Activated T-cell treated with anti-CD3 and anti-CD28 coated beads for 24 hours (primary cell): ENCODE results near the gene PRKCI.
"Not testable (repeated sequence)": the region's sequence is repeated elsewhere in the genome, so short reads cannot be mapped to it uniquely, and the experiment has no call there.

Experiments
- DNase-seq: peaks from one replicate; pipeline ENCODE4 v3.0.0-alpha.2; 2020; ENCODE audit warnings: low read depth

The PRKCI gene

DNA sequence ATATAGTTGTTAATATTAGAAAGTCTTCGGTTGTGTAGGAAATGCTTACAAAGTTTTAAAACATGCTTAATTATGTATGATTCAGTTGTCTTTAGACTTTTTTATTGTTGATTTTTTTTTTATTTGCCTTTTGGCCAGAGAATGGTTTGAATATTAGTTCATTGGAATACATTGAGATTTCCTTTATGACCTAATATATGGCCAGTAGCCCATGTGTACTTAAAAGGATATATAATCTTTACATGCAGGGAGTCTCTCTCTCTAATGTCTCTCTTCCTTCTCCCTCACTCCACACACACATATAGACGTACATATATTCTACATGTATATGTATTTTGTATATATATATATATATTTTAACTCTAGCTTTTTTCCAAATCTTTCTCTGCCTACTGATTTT is 68.0 kb downstream of the PRKCI start:
- DNase-seq, result no peak

DNA sequence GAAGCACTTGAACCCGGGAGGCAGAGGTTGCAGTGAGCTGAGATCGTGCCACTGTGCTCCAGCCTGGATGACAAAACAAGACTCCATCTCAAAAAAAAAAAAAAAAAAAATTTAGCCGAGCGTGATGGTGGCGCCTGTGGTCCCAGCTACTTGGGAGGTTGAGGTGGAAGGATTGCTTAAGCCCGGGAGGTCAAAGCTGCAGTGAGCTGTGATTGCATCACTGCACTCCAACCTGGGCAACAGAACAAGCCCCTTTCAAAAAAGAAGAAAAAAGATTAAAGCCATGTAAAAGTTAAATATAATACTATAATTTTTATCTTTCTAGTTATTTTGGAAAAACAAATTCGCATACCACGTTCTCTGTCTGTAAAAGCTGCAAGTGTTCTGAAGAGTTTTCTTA is 73.4 kb downstream of the PRKCI start:
- no peak for DNase-seq

DNA sequence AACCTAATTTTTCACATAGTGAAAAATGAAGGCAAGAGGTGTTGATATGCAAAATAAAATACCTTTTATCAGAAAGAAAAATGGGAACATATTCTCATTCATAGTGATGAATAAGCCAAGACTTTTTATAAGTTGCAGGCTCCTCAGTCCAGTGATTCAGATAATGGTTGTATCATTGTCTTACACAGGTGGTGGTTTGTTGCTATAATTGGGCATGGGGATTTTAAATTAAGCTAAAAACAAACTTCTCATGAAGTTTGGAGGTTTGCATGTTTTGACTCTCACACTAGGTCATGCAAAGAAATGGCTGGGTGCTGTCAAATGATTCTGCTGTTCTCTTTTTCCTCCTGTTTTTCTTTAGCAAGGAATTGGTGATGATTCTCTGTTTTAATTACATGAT is 74.5 kb downstream of the PRKCI start:
- DNase-seq, result no peak

DNA sequence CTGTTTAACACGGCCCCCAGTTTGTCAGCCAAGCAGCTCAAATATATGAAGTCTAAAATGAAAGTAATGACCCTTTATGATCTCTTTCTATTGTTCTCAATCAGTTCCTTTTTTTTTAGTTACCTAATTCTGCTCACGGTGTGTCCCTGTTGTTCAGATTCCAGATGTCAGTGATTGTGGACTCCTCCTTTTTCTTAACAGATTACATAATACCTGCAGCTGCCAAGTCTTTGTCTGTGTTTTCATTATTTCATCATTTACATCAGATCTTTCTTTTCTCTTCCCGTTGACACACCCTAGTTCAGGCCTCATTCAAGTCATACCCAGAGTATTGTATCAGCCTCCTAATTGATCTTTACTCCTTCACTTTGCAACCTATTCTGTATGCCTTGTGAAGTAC is 79.2 kb downstream of the PRKCI start:
- DNase-seq, result no peak

DNA sequence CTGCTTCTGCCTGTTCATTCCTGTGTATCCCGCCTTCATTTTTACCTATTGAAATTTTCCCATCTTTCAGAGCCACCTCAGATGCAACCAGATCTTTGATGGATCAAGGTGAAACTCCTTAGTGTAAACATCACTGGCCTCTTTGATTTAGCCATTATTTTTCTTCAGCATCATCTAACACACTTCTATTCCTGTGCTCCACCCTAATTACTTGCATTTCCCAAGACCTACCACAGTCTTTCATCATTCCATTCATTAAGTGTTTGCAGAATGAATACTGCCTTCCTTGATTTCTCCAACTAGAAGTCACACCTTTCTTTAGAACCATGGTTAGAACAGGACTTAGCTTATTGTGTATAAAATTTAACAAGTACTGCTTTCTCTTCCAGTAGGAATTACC is 79.8 kb downstream of the PRKCI start:
- no peak for DNase-seq

DNA sequence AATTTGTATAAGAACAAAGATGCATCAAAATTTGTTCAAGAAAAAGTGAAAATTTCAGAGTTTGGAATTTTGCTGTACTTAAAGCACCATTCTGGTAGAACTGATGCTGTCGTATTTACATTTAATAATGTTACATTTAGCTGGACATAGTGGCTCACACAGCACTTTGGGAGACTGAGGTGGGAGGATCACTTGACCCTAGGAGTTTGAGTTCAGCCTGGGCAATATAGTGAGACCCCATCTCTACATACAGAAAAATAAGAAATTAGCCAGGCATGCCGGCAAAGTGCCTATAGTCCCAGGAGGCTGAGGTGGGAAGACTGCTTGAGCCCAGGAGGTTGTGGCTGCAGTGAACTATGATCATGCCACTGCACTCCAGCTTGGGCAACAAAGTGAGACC is 83.8 kb downstream of the PRKCI start:
- DNase-seq, result no peak

DNA sequence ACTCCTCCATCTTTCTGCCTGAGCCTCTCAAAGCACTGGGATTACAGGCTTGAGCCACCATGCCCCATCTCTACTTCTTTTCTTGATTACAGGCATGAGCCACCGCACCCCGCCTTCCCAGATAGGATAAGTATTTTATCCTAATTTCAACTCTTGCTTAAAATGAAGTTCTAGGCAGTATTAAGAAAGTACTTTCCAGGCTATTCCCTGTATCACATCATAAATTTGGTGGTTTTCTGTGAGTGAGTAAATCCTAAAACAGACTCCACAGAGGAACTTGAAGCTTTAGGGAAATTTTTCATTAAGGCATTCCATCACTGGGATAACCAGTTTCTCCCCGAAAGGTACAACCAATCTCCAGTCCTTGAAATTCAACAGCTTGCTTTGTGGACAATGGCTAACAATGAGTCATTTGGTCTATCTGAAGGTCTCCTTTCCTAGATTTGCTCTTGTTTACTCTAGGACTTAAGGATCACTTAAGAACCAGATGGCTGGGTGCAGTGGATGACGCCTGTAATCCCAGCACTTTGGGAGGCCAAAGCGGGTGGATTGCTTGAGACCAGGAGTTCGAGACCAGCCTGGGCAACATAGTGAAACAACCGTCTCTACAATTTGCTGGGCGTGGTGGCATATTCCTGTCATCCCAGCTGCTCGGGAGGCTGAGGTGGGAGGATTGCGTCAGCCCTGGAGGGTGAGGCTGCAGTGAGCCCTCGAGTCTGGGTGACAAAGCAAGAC is 85.6 kb downstream of the PRKCI start:
- no peak for DNase-seq

DNA sequence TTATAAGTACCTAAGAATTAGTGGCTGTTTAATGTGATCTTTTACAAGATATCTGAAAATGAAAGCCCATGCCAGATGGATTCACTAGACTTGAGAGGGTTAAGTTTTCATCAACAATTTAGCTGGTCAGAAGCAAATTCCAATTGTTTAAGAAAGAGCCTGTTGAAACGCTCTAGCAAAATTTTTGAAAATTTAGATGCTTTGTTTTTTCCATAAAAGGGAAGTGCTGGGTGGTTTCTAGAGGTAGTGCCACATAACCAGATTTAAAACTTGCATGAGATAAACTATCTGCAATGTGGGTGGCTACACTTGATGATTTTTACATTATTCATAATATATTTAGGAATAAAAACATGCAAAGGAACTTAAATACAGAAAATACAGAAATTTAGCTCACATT is 86.8 kb downstream of the PRKCI start:
- DNase-seq, result no peak

DNA sequence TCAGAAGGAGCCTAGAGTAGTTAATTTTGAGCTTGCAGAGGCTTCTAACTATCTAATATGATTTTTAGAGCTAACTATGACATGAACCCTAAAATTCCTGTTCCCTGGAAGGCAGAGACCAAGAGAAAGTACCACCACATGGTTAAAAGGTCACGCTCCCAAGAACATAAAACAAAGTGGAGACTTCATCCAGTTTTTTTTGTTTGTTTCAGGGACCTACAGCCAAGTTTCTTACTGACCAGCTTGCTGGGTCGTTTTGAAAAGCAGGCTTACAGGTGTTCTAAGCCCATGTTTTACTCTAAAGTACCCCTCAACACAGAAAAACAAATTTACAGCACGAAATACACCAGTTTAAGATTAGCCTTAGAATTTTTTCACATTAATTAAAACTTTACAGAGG is 95.7 kb downstream of the PRKCI start:
- no peak for DNase-seq

DNA sequence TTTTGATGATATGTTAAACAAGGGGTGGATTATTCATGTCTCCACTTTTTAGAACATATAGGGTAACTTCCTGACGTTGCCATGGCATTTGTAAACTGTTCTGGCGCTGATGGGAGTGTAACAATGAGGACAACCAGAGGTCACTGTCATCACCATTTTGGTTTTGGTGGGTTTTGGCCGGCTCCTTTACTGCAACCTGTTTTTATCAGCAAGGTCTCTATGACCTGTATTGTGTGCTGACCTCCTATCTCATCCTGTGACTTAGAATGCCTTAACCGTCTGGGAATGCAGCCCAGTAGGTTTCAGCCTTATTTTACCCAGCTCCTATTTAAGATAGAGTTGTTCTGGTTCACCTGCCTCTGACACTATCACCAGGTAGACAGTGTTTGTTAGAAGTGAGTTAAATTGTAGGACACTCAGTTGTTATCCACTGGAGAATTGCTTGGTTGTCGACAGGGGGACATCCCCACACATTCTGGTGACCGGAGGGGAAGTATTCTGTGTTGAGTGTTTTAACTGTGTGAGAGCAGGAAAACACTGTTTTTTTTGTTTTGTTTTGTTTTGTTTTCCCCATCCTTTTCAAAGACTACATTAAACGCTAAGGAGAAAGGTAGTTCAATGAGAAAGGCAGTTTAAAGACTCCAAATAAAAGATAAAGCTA is 98.4 kb downstream of the PRKCI start:
- DNase-seq, result no peak

DNA sequence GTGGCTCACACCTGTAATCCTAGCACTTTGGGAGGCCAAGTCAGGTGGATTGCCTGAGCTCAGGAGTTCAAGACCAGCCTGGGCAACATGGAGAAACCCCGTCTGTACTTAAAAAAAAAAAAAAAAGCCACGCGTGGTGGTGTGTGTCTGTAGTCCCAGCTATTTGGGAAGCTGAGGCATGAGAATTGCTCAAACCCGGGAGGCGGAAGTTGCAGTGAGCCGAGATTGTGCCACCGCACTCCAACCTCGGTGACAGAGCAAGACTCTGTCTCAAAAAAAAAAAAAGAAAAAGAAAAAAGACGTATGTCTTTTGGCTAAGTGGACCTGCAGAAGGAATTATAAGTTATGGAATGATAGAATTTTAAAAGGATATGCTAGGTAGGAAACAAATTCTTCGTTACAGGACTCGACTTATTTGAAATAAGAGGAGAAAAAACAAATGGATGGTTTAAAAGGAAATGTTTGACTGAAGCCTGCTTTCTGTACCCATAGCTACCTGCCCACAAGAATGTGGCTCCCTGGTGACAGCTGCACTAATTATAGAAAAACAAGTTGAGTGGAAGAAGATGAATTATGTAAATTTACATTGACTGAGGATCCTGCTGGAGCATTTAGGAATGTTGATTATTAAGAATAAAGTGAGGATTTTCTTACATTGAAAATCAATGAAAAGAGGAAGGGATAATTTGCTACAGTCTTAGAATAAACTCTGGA is 99.3 kb downstream of the PRKCI start:
- no peak for DNase-seq

DNA sequence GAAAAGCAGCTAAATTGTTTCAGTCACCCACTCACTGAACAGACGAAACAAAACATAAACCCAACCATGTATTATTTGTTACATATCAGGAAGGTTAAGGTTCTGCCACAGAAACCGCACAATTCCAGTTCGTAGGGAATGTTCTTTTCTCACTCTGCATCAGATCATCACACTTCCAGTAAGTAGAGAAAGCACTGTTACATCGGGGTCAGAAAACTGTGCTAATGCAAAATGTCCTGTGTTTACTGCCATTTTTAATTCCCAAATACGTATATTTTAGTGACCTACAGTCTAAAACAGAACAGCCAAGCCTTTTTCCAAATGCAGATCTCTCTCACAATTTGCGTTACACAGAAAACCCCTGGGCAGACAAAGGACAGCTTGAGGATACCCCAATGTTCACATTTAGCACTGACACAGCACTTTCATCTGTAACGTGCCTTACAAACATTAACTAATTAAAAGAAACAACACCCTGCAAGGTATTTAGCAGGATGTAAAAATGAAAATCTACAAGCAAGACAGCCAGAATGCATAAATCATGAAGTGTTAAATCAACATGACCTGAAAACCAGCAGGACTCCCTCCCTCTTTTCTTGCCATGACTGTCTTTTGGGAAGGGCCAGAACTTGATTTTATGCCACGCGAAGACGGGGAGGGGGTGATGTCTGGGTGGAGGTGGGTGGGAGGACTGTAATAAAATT is 100.5 kb downstream of the PRKCI start:
- DNase-seq, result no peak

DNA sequence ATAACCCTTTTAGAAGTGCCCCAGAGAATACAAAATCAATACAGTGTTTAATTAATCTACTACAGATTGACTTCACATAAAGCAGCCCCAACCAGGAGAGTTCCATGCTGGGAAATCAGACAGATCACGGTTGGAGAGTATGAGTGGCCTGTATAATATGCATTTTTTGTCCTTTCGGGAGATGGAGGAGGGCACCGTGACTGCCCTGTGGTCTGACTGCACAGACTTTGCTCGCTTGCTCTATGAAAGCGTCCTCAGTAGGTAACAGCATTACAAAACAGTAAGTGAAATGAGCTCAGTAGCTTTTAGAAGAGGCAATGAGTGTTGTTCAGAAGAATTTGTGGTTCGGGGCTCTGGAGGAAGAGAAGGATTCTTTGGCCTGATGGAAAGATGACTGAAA is 101.1 kb downstream of the PRKCI start:
- no peak for DNase-seq

DNA sequence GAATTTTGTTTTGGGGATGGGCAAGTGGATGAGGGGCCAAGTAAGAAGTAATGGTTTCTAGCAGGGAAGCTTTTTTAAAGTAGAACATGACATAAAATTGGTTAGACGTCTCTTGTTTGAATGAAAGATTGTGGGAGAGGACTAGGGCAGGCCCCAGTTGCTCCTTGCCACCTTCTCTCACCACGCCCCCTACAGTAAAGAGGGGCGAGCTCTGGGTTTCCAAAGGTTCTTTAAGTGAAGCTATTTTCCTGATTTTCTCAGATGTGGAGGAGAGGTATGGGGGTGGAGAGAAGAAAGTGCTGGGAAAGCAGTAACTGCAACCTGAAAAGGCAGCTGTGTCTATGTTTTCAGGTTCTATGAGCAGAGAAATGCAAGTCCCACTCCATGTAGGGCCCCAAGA is 102.7 kb downstream of the PRKCI start:
- no peak for DNase-seq

DNA sequence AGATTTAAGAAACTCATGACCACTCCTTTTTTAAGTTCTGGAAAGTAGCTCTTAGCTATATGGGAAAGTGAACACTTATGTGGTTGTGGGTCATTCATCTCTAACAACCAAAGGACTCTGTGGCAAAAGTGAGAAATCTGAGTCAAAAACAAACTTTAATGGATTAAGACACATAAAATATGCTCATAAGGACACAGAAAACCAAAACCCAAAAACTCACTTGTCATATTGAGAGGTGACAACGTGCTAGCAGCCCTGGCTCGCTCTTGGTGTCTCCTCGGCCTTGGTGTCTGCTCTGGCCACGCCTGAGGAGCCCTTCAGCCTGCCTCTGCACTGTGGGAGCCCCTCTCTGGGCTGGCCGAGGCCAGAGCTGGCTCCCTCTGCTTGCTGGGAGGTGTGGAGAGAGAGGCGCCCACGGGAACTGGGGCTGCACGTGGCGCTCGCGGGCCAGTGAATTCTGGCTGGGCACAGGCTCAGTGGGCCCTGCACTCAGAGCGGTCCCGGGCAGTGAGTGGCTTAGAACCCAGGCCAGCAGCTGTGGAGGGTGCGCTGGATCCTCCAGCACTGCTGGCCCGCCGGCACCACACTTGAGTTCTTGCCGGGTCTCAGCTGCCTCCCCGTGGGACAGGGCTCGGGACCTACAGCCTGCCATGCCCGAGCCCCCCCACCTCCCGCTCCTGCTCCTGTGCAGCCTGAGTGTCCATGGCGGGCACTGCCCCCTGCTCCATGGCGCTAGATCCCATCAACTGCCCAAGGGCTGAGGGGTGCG is 105.0 kb downstream of the PRKCI start:
- DNase-seq, result no peak

DNA sequence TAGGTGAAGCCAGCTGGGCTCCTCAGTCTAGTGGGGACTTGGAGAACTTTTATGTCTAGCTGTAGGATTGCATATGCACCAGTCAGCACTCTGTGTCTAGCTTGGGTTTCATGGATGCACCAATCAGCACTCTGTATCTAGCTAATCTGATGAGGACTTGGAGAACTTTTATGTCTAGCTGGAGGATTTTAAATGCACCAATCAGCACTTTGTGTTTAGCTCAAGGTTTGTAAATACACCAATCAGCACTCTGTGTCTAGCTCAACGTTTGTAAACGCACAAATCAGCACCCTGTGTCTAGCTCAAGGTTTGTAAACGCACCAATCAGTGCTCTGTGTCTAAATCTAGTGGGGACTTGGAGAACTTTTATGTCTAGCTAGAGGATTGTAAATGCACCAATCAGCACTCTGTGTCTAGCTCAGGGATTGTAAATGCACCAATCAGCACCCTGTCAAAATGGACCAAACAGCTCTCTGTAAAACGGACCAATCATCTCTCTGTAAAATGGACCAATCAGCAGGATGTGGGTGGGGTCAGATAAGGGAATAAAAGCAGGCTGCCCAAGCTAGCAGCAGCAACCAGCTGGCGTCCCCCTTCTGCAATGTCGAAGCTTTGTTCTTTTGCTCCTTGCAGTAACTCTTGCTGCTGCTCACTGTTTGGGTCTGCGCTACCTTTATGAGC is 105.8 kb downstream of the PRKCI start:
- DNase-seq, result not testable (repeated sequence)

DNA sequence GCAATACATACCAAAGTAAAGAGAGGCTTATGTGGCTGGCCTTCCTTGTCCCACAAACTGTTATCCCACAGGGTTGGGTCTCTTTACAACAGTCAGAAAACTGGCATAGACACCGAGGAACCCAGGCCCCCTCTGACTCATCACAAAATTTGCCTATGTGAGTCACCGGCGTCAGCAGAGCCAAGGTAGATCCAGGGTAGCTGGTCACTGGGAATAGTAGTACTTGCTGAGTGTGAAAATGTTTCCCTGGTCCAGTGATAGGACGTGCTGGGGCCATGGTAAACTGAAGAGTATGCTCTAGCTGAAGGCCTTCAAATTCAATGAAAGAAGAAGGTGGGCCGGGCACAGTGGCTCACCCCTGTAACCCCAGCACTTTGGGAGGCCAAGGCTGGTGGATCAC is 108.1 kb downstream of the PRKCI start:
- no peak for DNase-seq

DNA sequence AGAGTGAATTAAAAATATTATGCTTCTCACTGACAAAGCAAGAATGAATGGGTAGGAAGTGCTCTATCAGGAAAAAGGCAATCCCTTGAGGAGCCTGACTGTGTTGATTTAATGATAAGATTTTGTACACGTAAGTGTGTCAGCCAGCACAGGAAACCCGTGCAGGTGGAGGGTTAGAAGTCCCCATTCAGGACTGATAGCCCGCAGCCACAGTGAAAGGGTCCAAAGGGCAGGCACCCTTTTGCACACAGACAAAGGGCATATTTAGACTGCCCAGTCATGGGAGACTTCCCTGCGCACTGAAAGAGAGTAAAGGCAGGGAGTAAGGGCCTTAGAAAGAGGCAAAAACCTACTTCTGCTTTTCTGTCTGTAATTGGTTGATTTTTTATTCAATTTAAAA is 108.9 kb downstream of the PRKCI start:
- no peak for DNase-seq

DNA sequence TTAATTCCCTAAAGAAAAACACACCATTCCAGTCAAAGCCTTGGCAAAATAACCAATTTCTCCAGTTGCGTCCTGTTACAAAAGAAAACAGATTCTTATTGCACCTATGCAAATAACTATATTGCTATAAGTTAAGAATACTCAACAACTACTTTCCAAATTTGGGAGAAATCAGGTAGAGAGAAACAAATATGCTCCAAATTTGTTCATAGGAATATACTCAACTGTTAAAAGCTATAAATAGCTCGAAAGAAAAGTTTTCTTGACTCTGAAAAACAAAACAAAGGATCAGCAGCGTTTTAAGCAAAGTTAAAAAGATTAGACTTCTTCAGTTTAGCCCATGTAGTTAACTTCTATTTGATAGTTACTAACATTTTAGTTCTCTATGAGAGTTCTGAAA is 115.2 kb downstream of the PRKCI start:
- no peak for DNase-seq

DNA sequence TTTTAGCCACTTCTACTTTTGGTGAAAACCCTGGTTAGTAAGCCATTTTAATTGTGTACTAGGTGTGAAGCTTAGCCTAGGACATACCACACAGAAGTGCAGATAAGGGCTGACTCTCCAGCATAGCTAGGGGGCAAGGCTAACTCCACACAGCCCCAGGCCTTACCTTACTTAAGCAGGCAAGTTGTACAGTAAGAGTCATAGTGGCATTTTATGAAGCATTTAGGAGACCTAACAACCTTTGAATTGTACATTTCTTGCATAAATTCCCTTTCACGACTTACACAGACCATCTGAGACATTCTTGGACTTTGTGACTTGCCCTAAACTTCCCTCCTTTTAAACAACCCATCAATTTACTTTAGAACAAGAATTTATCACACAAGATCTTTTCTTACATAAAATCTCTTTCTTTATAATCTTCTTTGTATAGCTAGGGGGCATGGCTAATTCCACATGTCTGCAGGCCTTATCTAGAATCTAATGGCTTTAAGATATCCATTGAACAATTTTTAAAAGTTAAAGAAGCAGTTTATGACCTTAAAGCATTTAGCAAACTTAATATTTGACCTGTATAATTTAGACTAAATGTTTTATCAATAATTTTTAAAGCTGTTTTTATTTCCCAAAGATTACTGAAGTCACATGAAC is 116.6 kb downstream of the PRKCI start:
- no peak for DNase-seq

DNA sequence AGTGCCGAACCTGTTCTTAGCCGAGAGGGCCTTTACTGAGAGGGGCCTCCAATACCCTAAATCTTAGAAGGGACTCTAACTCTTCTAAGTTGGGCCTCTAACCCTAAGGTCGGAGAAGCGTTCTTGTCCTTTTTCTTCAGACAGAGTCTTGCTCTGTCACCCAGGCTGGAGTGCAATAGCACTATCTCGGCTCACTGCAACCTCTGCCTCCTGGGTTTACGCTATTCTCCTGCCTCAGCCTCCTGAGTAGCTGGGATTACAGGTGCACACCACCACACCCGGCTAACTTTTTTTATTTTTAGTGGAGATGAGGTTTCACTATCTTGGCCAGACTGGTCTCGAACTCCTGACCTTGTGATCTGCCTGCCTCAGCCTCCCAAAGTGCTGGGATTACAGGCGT is 120.0 kb downstream of the PRKCI start:
- not testable (repeated sequence) for DNase-seq
